H9 (cell line): ENCODE results near the gene SLC25A31. TPM values are rescaled to one million over a fixed set of nuclear protein-coding genes. Genes with fewer than 3 reads are reported as not detected.

Source experiments
- DNase-seq: peaks from one replicate; pipeline ENCODE4 v3.0.0-alpha.2; 2017
- H2AFZ ChIP-seq: one replicate; pipeline ENCODE4 v1.6.1; 2013; ENCODE audit warnings: mild to moderate bottlenecking, low read length, control low read depth, moderate library complexity
- H2AK5ac ChIP-seq: 2 replicates; pipeline ENCODE4 v1.6.1; 2013; ENCODE audit warnings: low read length, control low read depth, mixed read lengths; ENCODE audit not compliant: insufficient read length
- H2BK120ac ChIP-seq: one replicate; pipeline ENCODE4 v1.6.1; 2013; ENCODE audit warnings: low read depth, mild to moderate bottlenecking, low read length, control low read depth, inconsistent platforms; ENCODE audit not compliant: poor library complexity, severe bottlenecking
- H2BK12ac ChIP-seq: 2 replicates; pipeline ENCODE4 v1.6.1; 2013; ENCODE audit warnings: low read length, control low read depth, mixed read lengths, low read depth; ENCODE audit not compliant: insufficient read length
- H2BK15ac ChIP-seq: 2 replicates; pipeline ENCODE4 v1.6.1; 2013; ENCODE audit warnings: low read depth, low read length, control low read depth
- H2BK20ac ChIP-seq: one replicate; pipeline ENCODE4 v1.6.1; 2013; ENCODE audit warnings: low read depth, mild to moderate bottlenecking, low read length, control low read depth, inconsistent platforms; ENCODE audit not compliant: poor library complexity, severe bottlenecking
- H2BK5ac ChIP-seq: 2 replicates; pipeline ENCODE4 v1.6.1; 2013; ENCODE audit warnings: low read length, control low read depth, mixed read lengths; ENCODE audit not compliant: insufficient read length
- H3K14ac ChIP-seq: 2 replicates; pipeline ENCODE4 v1.6.1; 2013; ENCODE audit warnings: low read length, control low read depth; ENCODE audit not compliant: insufficient read depth
- H3K18ac ChIP-seq: 2 replicates; pipeline ENCODE4 v1.6.1; 2013; ENCODE audit warnings: low read depth, mild to moderate bottlenecking, mixed read lengths, low read length, control low read depth; ENCODE audit not compliant: insufficient read length
- H3K23ac ChIP-seq: 2 replicates; pipeline ENCODE4 v1.6.1; 2013; ENCODE audit warnings: low read length, control low read depth, mixed read lengths, low read depth; ENCODE audit not compliant: insufficient read length
- H3K23me2 ChIP-seq: 2 replicates; pipeline ENCODE4 v1.6.1; 2013; ENCODE audit warnings: low read depth, mild to moderate bottlenecking, mixed read lengths, low read length, control low read depth; ENCODE audit not compliant: insufficient read length, poor library complexity, severe bottlenecking
- H3K27ac ChIP-seq: 2 replicates; pipeline ENCODE4 v1.5.1; 2013; ENCODE audit warnings: low read length, control low read depth, mixed read lengths, low read depth; ENCODE audit not compliant: insufficient read length
- H3K27me3 ChIP-seq: 2 replicates; pipeline ENCODE4 v1.6.1; 2013; ENCODE audit warnings: low read length, control low read depth, inconsistent platforms; ENCODE audit not compliant: insufficient read depth
- H3K4ac ChIP-seq: 2 replicates; pipeline ENCODE4 v1.6.1; 2013; ENCODE audit warnings: low read depth, mild to moderate bottlenecking, control low read depth, inconsistent platforms, low read length, moderate library complexity
- H3K4me1 ChIP-seq: 2 replicates; pipeline ENCODE4 v1.6.1; 2013; ENCODE audit warnings: low read length, control low read depth, inconsistent platforms; ENCODE audit not compliant: insufficient read depth
- H3K4me2 ChIP-seq: 2 replicates; pipeline ENCODE4 v1.6.1; 2013; ENCODE audit warnings: low read length, control low read depth, mixed read lengths; ENCODE audit not compliant: insufficient read length, insufficient read depth
- H3K56ac ChIP-seq: 2 replicates; pipeline ENCODE4 v1.6.1; 2013; ENCODE audit warnings: low read depth, mild to moderate bottlenecking, mixed read lengths, low read length, control low read depth; ENCODE audit not compliant: insufficient read length
- H3K79me1 ChIP-seq: 2 replicates; pipeline ENCODE4 v1.6.1; 2013; ENCODE audit warnings: low read depth, mild to moderate bottlenecking, moderate library complexity, low read length, control low read depth, inconsistent platforms; ENCODE audit not compliant: insufficient read depth, poor library complexity, severe bottlenecking
- H3K79me2 ChIP-seq: 2 replicates; pipeline ENCODE4 v1.6.1; 2013; ENCODE audit warnings: low read length, control low read depth, inconsistent platforms; ENCODE audit not compliant: insufficient read depth
- H3K9ac ChIP-seq: 2 replicates; pipeline ENCODE4 v1.6.1; 2013; ENCODE audit warnings: low read length, control low read depth, mixed read lengths; ENCODE audit not compliant: insufficient read length; ENCODE audit errors: extremely low read depth
- H3K9me3 ChIP-seq: one replicate; pipeline ENCODE4 v1.6.1; 2013; ENCODE audit warnings: low read depth, low read length, inconsistent platforms; ENCODE audit not compliant: control insufficient read depth
- H3T11ph ChIP-seq: one replicate; pipeline ENCODE4 v1.6.1; 2013; ENCODE audit warnings: mild to moderate bottlenecking, low read length, control low read depth, inconsistent platforms
- H4K20me1 ChIP-seq: one replicate; pipeline ENCODE4 v1.6.1; 2013; ENCODE audit not compliant: control insufficient read depth, insufficient read length, insufficient read depth
- H4K5ac ChIP-seq: 2 replicates; pipeline ENCODE4 v1.6.1; 2013; ENCODE audit warnings: low read depth, mild to moderate bottlenecking, mixed read lengths, low read length, control low read depth; ENCODE audit not compliant: insufficient read length
- H4K8ac ChIP-seq: replicated peaks from 2 replicates; pipeline ENCODE4 v1.6.1; 2013; ENCODE audit warnings: low read length, control low read depth, mixed read lengths, low read depth; ENCODE audit not compliant: insufficient read length
- H4K91ac ChIP-seq: 2 replicates; pipeline ENCODE4 v1.6.1; 2013; ENCODE audit warnings: low read depth, mild to moderate bottlenecking, moderate library complexity, mixed read lengths, low read length, control low read depth; ENCODE audit not compliant: insufficient read length
- H3K27ac Mint-ChIP-seq, 3 experiments: 2 replicates in 2 of 3; 3 replicates in 1 of 3; pipeline ENCODE4 v1.8.0; 2020 to 2021; ENCODE audit warnings: mixed read lengths in 3 of 3, mild to moderate bottlenecking in 1 of 3, moderate library complexity in 1 of 3
- H3K27me3 Mint-ChIP-seq: 2 replicates; pipeline ENCODE4 v1.8.0; 2021; ENCODE audit warnings: low read depth, mild to moderate bottlenecking, moderate library complexity, mixed read lengths
- H3K36me3 Mint-ChIP-seq, 3 experiments: 2 replicates in 2 of 3; 3 replicates in 1 of 3; pipeline ENCODE4 v1.8.0; 2020 to 2021; ENCODE audit warnings: low read depth in 3 of 3, mixed read lengths in 3 of 3; ENCODE audit not compliant: insufficient read depth in 1 of 3
- H3K4me1 Mint-ChIP-seq, 2 experiments: 2 replicates each; pipeline ENCODE4 v1.8.0; 2020; ENCODE audit warnings: mixed read lengths in 2 of 2
- H3K4me3 Mint-ChIP-seq, 2 experiments: 2 replicates in 1 of 2; 3 replicates in 1 of 2; pipeline ENCODE4 v1.8.0; 2020 to 2021; ENCODE audit warnings: mild to moderate bottlenecking in 2 of 2, mixed read lengths in 2 of 2, moderate library complexity in 1 of 2
- H3K9me3 Mint-ChIP-seq, 2 experiments: 2 replicates in 1 of 2; 3 replicates in 1 of 2; pipeline ENCODE4 v1.8.0; 2020; ENCODE audit warnings: mild to moderate bottlenecking in 2 of 2, mixed read lengths in 2 of 2, moderate library complexity in 1 of 2
- CTCF ChIP-seq: fragments of 200-600 bp; sonication (generic); conservative IDR thresholded peaks from 3 replicates; pipeline ENCODE4 v1.8.0; 2021; ENCODE audit warnings: antibody characterized with exemption, mild to moderate bottlenecking
- WGBS: extraction: QIAGEN DNeasy Blood & Tissue Kit; methylation state at CpG from one replicate; pipeline ENCODE4 v1.1.7; 2013; ENCODE audit warnings: missing lambda C conversion rate, low lambda C conversion rate, mixed read lengths; ENCODE audit not compliant: insufficient read length; ENCODE audit errors: extremely low coverage; 5-methylcytosine and 5-hydroxymethylcytosine counted together
- total RNA-seq: library from RNA; stranded (reverse); gene quantifications from 2 replicates; pipeline ENCODE4 v1.2.1, GENCODE V29; 2021

Gene SLC25A31
- total RNA-seq, 1 experiment from 2014 or later = not detected

GRCh38 chr4:127778102-127778501 lies 47.9 kb downstream of the SLC25A31 start:
- no peak for TF ChIP-seq CTCF
- H3K79me2 ChIP-seq = no peaks in the 10 kb centered on the region
- H3K14ac ChIP-seq = no peak overlapping the region
- H3K9ac ChIP-seq = no peak overlapping the region
- no peak overlapping the region for H2AFZ ChIP-seq
- H3K27me3 ChIP-seq = peaks cover 7% of the 10 kb centered on the region; the same call in 1 of the 2 replicates
- peaks cover 4 to 12% of the 10 kb centered on the region in 2 experiments for H3K4me1 Mint-ChIP-seq
- H4K5ac ChIP-seq = no peak overlapping the region
- H2AK5ac ChIP-seq = no peak overlapping the region
- peaks cover 10% of the 10 kb centered on the region for H3K23me2 ChIP-seq
- H3T11ph ChIP-seq = no peak overlapping the region
- H3K4me3 Mint-ChIP-seq = no peak overlapping the region
- no peak overlapping the region for H2BK20ac ChIP-seq
- H3K23ac ChIP-seq = no peak overlapping the region
- no peak overlapping the region for H2BK5ac ChIP-seq
- H4K91ac ChIP-seq = no peak overlapping the region
- H3K27ac ChIP-seq = no peak overlapping the region
- no peak overlapping the region for H4K8ac ChIP-seq
- H2BK120ac ChIP-seq = no peak overlapping the region
- H4K20me1 ChIP-seq = no peaks in the 10 kb centered on the region
- peaks cover 29% of the 10 kb centered on the region for H3K27me3 Mint-ChIP-seq
- H3K18ac ChIP-seq = no peak overlapping the region
- H3K79me1 ChIP-seq = no peaks in the 10 kb centered on the region
- no peaks in the 10 kb centered on the region for H3K9me3 ChIP-seq
- H3K9me3 Mint-ChIP-seq = peaks cover 0 to 6% of the 10 kb centered on the region in 2 experiments; a peak in 2 of 5 replicates
- no peaks in the 10 kb centered on the region; the same call in 1 of the 2 replicates for H3K4me1 ChIP-seq
- no peak overlapping the region for H2BK15ac ChIP-seq
- no peak for DNase-seq
- no peak overlapping the region for H3K4me2 ChIP-seq
- peaks cover 0 to 6% (median 0%) of the 10 kb centered on the region in 3 experiments; a peak in 4 of 7 replicates for H3K36me3 Mint-ChIP-seq
- no peak overlapping the region for H3K4ac ChIP-seq
- no peak overlapping the region for H2BK12ac ChIP-seq
- no peak overlapping the region for H3K56ac ChIP-seq
- no peak overlapping the region; a peak in 1 of 7 replicates for H3K27ac Mint-ChIP-seq
- WGBS = no CpG with 5 or more reads among the region's 2 CpGs
